GM23338 (cell line): Measurements from ENCODE around the gene CELF2. TPM values are rescaled to one million over a fixed set of nuclear protein-coding genes. Genes with fewer than 3 reads are reported as not detected.

Experiments used
- ATAC-seq: fragments of 200-7000 bp; cut with Tn5 transposase; 3 replicates; pipeline ENCODE4 v1.9.1; 2020
- DNase-seq: peaks from one replicate; pipeline ENCODE4 v3.0.0-alpha.2; 2015; ENCODE audit warnings: low spot score
- H2AFZ ChIP-seq: fragments of 200-600 bp; sonication (generic); 2 replicates; pipeline ENCODE4 v1.8.0; 2016; ENCODE audit warnings: antibody characterized with exemption, mild to moderate bottlenecking, moderate library complexity
- H3F3A ChIP-seq: fragments of 200-600 bp; sonication (generic); replicated peaks from 2 replicates; pipeline ENCODE4 v1.8.0; 2017; ENCODE audit warnings: antibody characterized with exemption, mixed run types, low read depth
- H3K27ac ChIP-seq: fragments of 200-600 bp; sonication (generic); 2 replicates; pipeline ENCODE4 v1.6.1; 2016; ENCODE audit warnings: low read depth
- H3K27me3 ChIP-seq: fragments of 200-600 bp; sonication (generic); 2 replicates; pipeline ENCODE4 v1.8.0; 2016; ENCODE audit warnings: mild to moderate bottlenecking, mixed run types, moderate library complexity; ENCODE audit not compliant: insufficient read depth
- H3K36me3 ChIP-seq: fragments of 200-600 bp; sonication (generic); 2 replicates; pipeline ENCODE4 v1.8.0; 2016; ENCODE audit warnings: mild to moderate bottlenecking; ENCODE audit not compliant: insufficient read depth
- H3K4me1 ChIP-seq: fragments of 200-600 bp; sonication (generic); 2 replicates; pipeline ENCODE4 v1.8.0; 2016; ENCODE audit warnings: mild to moderate bottlenecking, moderate library complexity; ENCODE audit not compliant: insufficient read depth
- H3K4me2 ChIP-seq: fragments of 200-600 bp; sonication (generic); 2 replicates; pipeline ENCODE4 v1.7.1; 2017; ENCODE audit warnings: mixed run types
- H3K4me3 ChIP-seq: fragments of 200-600 bp; sonication (generic); 2 replicates; pipeline ENCODE4 v1.6.1; 2016; ENCODE audit warnings: mixed run types
- H3K79me2 ChIP-seq: fragments of 200-600 bp; sonication (generic); replicated peaks from 2 replicates; pipeline ENCODE4 v1.8.0; 2017; ENCODE audit warnings: mild to moderate bottlenecking; ENCODE audit not compliant: insufficient read depth
- H3K9me2 ChIP-seq: fragments of 200-600 bp; sonication (generic); 2 replicates; pipeline ENCODE4 v1.8.0; 2017; ENCODE audit not compliant: insufficient read depth
- H4K20me1 ChIP-seq: fragments of 200-600 bp; sonication (generic); replicated peaks from 2 replicates; pipeline ENCODE4 v1.8.0; 2017; ENCODE audit warnings: mild to moderate bottlenecking; ENCODE audit not compliant: insufficient read depth
- H3K27ac Mint-ChIP-seq: 2 replicates; pipeline ENCODE4 v1.8.0; 2020; ENCODE audit warnings: inconsistent platforms, mild to moderate bottlenecking, moderate library complexity, mixed read lengths
- H3K27me3 Mint-ChIP-seq: 3 replicates; pipeline ENCODE4 v1.8.0; 2022; ENCODE audit warnings: low read depth, mild to moderate bottlenecking, moderate library complexity, mixed read lengths, inconsistent platforms; ENCODE audit not compliant: insufficient read depth, poor library complexity
- H3K36me3 Mint-ChIP-seq: 3 replicates; pipeline ENCODE4 v1.8.0; 2021; ENCODE audit warnings: low read depth, mild to moderate bottlenecking, inconsistent platforms, moderate library complexity, mixed read lengths
- H3K4me1 Mint-ChIP-seq: 3 replicates; pipeline ENCODE4 v1.8.0; 2020; ENCODE audit warnings: mild to moderate bottlenecking, inconsistent platforms, mixed read lengths
- H3K4me3 Mint-ChIP-seq: 3 replicates; pipeline ENCODE4 v1.8.0; 2021; ENCODE audit warnings: moderate library complexity, mild to moderate bottlenecking, inconsistent platforms, mixed read lengths
- H3K9me3 Mint-ChIP-seq: 3 replicates; pipeline ENCODE4 v1.8.0; 2020; ENCODE audit warnings: moderate library complexity, mild to moderate bottlenecking, inconsistent platforms, mixed read lengths
- CTCF ChIP-seq, 2 experiments: fragments of 200-600 bp in 1 of 2; sonication (generic) in 1 of 2; conservative IDR thresholded peaks; 2 replicates each; pipeline versions ENCODE4 v1.5.1 to v1.6.1; 2016 to 2017; ENCODE audit warnings: antibody characterized with exemption in 2 of 2, low read depth in 2 of 2, mild to moderate bottlenecking in 2 of 2, moderate library complexity in 1 of 2
- ETS1 ChIP-seq: IDR thresholded peaks from 2 replicates; pipeline ENCODE4 v1.6.1; 2016; ENCODE audit warnings: antibody characterized with exemption
- JUNB ChIP-seq: IDR thresholded peaks from one replicate; pipeline ENCODE4 v1.6.1; 2016; ENCODE audit warnings: antibody characterized with exemption; ENCODE audit not compliant: unreplicated experiment
- REST ChIP-seq: IDR thresholded peaks from one replicate; pipeline ENCODE4 v1.6.1; 2018; ENCODE audit warnings: antibody characterized with exemption; ENCODE audit not compliant: unreplicated experiment
- ZNF462 ChIP-seq: fragments of 250-450 bp; sonication (Bioruptor Pico); IDR thresholded peaks from 2 replicates; pipeline ENCODE4 v1.5.0; 2020; ENCODE audit warnings: mild to moderate bottlenecking, moderate library complexity
- polyA plus RNA-seq: library from polyadenylated mRNA; unstranded; fragments of >200 nt; fragmentation: Nextera tagmentation; extraction: Ambion mirVana; gene quantifications from 2 replicates; pipeline ENCODE4 v1.2.1, GENCODE V29; 2016
- total RNA-seq: library from RNA; depleted of rRNA; stranded (reverse); fragments of >200 nt; shearing (Covaris generic); gene quantifications from 2 replicates; pipeline ENCODE4 v1.2.3, GENCODE V29; 2014

The CELF2 gene
- total and polyA plus RNA-seq, 2 experiments from 2014 or later = 18.1 to 22.5 TPM

GRCh38 chr10:11144626-11145494 is 127.2 kb downstream of the CELF2 start:
- Histone ChIP-seq H2AFZ (no peak overlapping the region), H3K9me2 (no peaks in the 10 kb centered on the region), H3K4me1 (peaks cover 58% of the 10 kb centered on the region), H3F3A (peaks cover 7% of the 10 kb centered on the region), H3K4me3 (0 out of 2 replicates have a peak overlapping the region, but pooled peaks have one; percentile 14), H3K4me2 (peak overlapping the region; percentile 59), H3K36me3 (no peaks in the 10 kb centered on the region), H3K79me2 (no peaks in the 10 kb centered on the region), H3K27me3 (no peaks in the 10 kb centered on the region), H4K20me1 (no peaks in the 10 kb centered on the region), H3K27ac (peak overlapping the region; percentile 85)
- Mint-ChIP-seq H3K27ac (peak overlapping the region; percentile 67), H3K27me3 (no peaks in the 10 kb centered on the region), H3K36me3 (peaks cover 4% of the 10 kb centered on the region; the same call in 1 of the 3 replicates), H3K9me3 (no peaks in the 10 kb centered on the region), H3K4me1 (peaks cover 66% of the 10 kb centered on the region), H3K4me3 (no peak overlapping the region)
- DNase-seq = peak; percentile 55
- ATAC-seq = peak; percentile 71
- TF ChIP-seq REST (no peak), ZNF462 (no peak), ETS1 (no peak), JUNB (no peak), CTCF (conservative IDR thresholded peaks at IDR 0.05; ENCODE audit: low read depth in 2 of 2) (no peak)
